LHCN-M2 (cell line): ENCODE results near the gene ANKFY1. TPM values are rescaled to one million over a fixed set of nuclear protein-coding genes. Genes with fewer than 3 reads are reported as not detected.

Experiments used
- DNase-seq: peaks from one replicate; pipeline ENCODE4 v3.0.0-alpha.2; 2012; ENCODE audit warnings: low read depth
- total RNA-seq: library from RNA; depleted of rRNA; stranded (reverse); fragments of >200 nt; gene quantifications from 2 replicates; pipeline ENCODE4 v1.2.3, GENCODE V29; 2014; rRNA removed

ANKFY1 gene
- total RNA-seq, 1 experiment from 2014 or later = 26.5 TPM

GRCh38 chr17:4125552-4125951, 138.2 kb downstream of the ANKFY1 start:
- DNase-seq = no peak

- DNase-seq = no peak
Observed at GRCh38 chr17:4124999-4125398, 138.8 kb downstream of the ANKFY1 start.

- DNase-seq = no peak
Observed at GRCh38 chr17:4120332-4120731, 143.4 kb downstream of the ANKFY1 start.

- DNase-seq = no peak
Observed at GRCh38 chr17:4119299-4119698, 144.5 kb downstream of the ANKFY1 start.

- no peak for DNase-seq
Observed at GRCh38 chr17:4118015-4118743, 145.6 kb downstream of the ANKFY1 start.

DNA sequence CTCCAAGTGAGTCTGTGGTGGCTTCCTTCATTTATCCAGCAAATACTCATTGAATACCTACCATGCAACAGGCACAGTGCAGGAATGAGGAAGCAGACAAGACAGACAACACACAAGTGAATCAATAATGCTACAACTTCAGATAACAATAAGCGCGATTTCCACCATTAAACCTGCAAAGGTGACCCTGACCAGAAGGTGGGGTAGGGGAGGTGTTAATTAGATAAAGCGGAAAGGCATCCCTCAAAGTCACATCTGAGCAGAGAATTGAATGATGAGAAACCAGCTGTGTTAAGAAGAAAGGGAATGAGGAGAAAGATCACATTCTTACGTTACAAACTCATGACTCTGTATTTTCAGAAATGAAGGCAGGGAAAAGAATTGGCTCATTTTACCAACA, 147.3 kb downstream of the ANKFY1 start:
- no peak for DNase-seq

Other genes starting within 250 kb of the ANKFY1 start
- gene ZZEF1, start 120.9 kb downstream of the ANKFY1 start, total RNA-seq = 19.0 and 19.2 TPM in 2 replicates
- 15.3 and 16.2 TPM in 2 replicates for gene CYB5D2, start 120.8 kb downstream of the ANKFY1 start, total RNA-seq
- 44.6 and 49.7 TPM in 2 replicates for gene UBE2G1, start 102.7 kb upstream of the ANKFY1 start, total RNA-seq
- not detected in 2 replicates for gene SPNS3, start 170.0 kb upstream of the ANKFY1 start, total RNA-seq
- 0.06 and 0.23 TPM in 2 replicates for gene SPNS2, start 234.9 kb upstream of the ANKFY1 start, total RNA-seq